Astrocyte of the spinal cord (primary cell): ENCODE measurements around the gene PRSS38.

Experiments used
- DNase-seq: peaks from one replicate; pipeline ENCODE4 v3.0.0; 2011; ENCODE audit warnings: low read depth, low spot score
- H3K4me3 ChIP-seq: 2 replicates; pipeline ENCODE4 v1.5.1; 2011; ENCODE audit warnings: low read depth, mild to moderate bottlenecking, low read length, moderate library complexity
- in situ Hi-C: cut with HindIII; loops from 2 replicates; pipeline ENCODE4 v1.10.0; 2017; ENCODE audit warnings: low sequenced_read_pairs
- TF ChIP-seq, protein P1 (sequence below): IDR thresholded peaks from 2 replicates; pipeline ENCODE4 v1.5.1; 2012; ENCODE audit warnings: low read depth, mild to moderate bottlenecking, low read length, inconsistent platforms

PRSS38 gene

DNA sequence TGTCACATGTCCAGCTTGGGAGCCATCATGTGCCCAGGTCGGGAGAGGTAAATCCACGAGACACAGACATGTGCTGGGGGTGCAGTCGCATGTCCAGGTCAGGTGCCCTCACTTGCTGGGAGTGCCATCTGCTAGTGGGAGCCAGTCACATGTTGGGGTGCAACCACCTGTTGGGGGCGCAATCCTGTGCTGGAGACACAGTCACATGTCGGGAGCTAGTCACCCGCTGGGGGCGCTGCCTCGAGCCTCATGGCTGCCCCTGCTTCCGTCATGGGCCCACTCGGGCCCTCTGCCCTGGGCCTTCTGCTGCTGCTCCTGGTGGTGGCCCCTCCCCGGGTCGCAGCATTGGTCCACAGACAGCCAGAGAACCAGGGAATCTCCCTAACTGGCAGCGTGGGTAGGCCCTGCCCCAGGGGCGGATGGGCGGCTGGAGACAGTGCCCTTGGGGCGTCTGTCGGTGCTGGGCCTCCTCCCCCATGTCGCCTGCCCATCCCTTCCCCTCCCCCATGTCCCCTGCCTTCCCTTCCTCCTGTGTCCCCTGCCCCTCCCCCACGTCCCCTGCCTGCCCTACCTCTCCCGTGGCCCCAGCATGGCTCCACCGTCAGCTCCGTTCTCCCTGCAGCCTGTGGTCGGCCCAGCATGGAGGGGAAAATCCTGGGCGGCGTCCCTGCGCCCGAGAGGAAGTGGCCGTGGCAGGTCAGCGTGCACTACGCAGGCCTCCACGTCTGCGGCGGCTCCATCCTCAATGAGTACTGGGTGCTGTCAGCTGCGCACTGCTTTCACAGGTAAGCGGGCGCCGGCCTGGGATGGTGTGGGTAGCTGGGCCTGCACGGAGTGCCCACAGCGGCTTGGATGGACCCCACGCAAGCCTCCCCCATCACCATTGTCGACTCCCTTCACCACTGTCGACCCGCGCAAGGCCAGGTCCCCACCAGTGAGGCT is at the start of gene PRSS38:
TSS of gene PRSS38 (plus strand) at position 208 of the 942 bp plus-strand sequence. CDS start at position 250, 42 bp downstream.
- in situ Hi-C loops, result no loop called here
- H3K4me3 ChIP-seq, result no peak within 1 kb of the TSS
- DNase-seq, result no peak
- TF ChIP-seq, protein P1, sequence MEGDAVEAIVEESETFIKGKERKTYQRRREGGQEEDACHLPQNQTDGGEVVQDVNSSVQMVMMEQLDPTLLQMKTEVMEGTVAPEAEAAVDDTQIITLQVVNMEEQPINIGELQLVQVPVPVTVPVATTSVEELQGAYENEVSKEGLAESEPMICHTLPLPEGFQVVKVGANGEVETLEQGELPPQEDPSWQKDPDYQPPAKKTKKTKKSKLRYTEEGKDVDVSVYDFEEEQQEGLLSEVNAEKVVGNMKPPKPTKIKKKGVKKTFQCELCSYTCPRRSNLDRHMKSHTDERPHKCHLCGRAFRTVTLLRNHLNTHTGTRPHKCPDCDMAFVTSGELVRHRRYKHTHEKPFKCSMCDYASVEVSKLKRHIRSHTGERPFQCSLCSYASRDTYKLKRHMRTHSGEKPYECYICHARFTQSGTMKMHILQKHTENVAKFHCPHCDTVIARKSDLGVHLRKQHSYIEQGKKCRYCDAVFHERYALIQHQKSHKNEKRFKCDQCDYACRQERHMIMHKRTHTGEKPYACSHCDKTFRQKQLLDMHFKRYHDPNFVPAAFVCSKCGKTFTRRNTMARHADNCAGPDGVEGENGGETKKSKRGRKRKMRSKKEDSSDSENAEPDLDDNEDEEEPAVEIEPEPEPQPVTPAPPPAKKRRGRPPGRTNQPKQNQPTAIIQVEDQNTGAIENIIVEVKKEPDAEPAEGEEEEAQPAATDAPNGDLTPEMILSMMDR, result no peak

DNA sequence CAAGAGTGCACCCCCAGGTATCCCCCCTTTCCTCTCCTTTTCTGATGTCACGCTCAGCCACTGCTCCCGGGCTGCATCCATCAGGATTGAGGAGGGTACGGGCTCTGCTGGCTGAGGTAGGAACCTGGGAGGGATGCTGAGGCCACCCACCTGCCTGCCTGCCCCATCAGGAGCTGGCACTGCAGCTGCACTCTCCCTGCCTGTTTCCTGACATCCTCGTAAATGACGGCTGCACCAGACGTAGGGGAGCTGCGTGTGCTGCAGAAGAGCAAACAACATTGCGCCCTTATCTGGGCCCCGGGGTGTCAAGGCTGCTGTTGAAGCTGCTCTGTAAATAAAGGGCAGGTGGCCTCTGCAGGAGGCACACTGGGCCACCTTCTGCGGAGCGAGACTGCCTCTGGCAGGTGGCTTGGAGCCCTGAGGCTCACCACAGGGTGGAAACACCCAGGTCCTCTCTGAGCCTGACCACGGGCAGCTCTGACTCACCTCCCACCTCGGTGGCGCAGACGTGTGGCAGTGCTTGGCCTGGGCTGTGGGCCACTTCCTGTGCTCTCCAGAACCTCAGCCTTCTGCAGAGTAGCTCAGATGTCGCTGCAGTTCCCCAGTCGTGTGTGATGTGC is 49.4 kb upstream of the PRSS38 start:
- DNase-seq, result peak; percentile 48
- in situ Hi-C loops, result no loop called here
- TF ChIP-seq, protein P1, result no peak
- no peak overlapping the region for H3K4me3 ChIP-seq

DNA sequence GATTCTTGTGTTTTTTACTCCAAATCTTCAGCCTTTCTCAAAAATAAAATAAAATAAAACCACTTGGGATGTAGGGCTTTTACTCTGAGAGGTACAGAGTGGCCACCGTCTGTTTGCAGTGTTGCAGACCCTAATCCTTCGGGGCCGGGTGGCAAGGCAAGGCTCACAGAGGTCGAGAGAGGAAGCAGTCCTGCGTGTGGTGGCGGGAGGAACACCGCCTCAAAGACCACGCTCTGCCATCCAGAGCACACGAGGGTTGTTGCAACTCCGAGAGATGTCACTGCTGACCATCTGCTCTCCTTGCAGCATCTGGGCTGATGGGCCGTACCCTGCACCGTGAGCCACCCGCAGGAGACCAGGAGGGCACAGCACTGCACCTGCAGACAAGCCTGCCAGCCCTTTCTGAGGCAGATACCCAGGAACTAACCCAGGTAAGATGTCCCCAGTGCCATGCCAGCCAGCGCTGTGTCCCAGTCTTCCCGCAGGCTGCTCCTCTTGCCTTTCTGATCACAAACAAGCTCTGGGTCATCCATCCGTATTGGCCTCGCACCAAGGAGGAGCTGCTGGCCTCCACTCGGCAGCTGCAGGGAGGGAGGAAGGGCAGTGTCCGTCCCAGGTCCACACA is 48.7 kb upstream of the PRSS38 start:
- H3K4me3 ChIP-seq, result no peak overlapping the region
- no peak for DNase-seq
- TF ChIP-seq, protein P1, result no peak
- in situ Hi-C loops, result no loop called here

DNA sequence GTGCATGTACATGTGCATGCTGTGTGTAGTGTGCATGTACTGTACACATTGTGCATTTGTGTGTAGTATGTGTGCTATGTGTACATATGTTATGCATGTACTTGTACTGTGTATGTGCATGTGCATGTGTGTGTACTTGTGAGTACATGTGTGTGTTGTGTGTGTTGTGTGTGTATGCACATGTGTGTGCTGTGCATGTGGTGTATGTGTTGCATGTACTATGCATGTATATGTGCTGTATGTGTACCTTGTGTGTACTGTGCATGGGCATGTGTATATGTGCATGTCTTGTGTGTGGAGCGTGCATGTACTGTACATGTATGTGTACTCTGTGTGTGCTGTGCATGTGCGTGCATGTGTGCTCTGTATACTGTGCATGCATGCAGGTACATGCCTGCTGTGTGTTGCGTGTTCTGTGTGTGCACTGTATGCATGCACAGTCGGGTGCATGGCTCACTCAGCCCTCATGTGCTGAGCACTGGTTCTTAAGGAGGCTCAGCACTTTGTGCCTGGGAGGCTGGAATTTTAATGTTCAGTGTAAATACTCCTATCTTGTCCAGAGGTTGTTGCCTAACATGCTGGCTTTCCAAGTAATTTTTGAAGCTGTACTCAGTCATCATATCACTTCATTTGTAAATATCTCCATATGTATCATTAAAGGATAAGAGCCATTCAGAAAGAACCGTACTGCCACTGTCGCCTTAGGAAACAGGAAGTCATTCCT is 47.9 kb upstream of the PRSS38 start:
- no peak for DNase-seq
- H3K4me3 ChIP-seq, result no peak overlapping the region
- TF ChIP-seq, protein P1, result no peak
- in situ Hi-C loops, result no loop called here

DNA sequence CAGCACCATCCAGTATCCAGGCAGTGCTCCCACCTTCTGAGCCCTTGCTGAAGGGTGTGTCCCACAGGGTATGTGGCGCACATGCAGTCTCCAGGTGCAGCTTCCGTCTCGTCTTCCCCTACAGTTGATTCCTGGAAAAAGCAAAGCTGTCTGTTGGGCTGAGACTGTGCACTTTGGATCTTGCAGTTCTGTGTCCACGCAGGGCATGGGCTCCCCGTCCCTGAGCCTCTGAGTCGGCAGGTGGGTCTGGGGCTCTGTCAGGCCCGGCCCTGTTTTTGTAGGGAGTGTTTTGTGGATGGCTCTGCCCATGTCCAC is 47.4 kb upstream of the PRSS38 start:
- in situ Hi-C loops, result no loop called here
- TF ChIP-seq, protein P1, result no peak
- DNase-seq, result no peak
- no peak overlapping the region for H3K4me3 ChIP-seq

DNA sequence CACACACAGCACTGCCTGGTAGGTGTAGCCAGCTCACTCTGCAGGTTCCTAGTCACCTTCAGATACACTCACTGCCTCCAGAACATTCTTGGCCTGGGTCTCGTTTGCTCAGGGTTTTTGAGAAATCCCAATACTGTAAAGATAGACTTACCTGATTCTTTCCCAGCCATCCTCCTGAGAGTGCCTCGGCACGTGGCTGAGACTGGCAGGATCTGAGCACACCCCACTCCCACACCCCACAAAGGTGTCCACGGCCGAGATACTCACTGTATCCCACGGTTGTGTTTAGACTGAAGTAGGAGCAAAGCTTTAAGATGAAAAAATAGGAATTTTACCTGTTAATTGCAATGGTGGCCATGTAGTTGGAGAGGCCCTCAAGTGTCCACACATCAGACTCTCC is 46.8 kb upstream of the PRSS38 start:
- in situ Hi-C loops, result no loop called here

More for the DNA sequence above, 46.8 kb upstream of the PRSS38 start:
- TF ChIP-seq, protein P1, result no peak
- DNase-seq, result no peak
- no peak overlapping the region for H3K4me3 ChIP-seq
